GM19328 (cell line): ENCODE data around the gene CYB5R3.
"Not testable (repeated sequence)": the region's sequence is repeated elsewhere in the genome, so short reads cannot be mapped to it uniquely, and the experiment has no call there.

Experiments used
- ATAC-seq: cut with Tn5 transposase; IDR thresholded peaks from one replicate; pipeline ENCODE4 v1.9.1; 2021; ENCODE audit warnings: mild to moderate bottlenecking, moderate library complexity; ENCODE audit not compliant: unreplicated experiment

CYB5R3 gene

GRCh38 chr22:42608136-42608822, 40.9 kb downstream of the CYB5R3 start:
- no peak for ATAC-seq

- not testable (repeated sequence) for ATAC-seq
Measured at GRCh38 chr22:42607641-42608040, 41.6 kb downstream of the CYB5R3 start.

- no peak for ATAC-seq
Measured at GRCh38 chr22:42604403-42604802, 44.8 kb downstream of the CYB5R3 start.

GRCh38 chr22:42603427-42603826, 45.8 kb downstream of the CYB5R3 start:
- no peak for ATAC-seq

GRCh38 chr22:42602470-42602869, 46.7 kb downstream of the CYB5R3 start:
- ATAC-seq, result no peak

DNA sequence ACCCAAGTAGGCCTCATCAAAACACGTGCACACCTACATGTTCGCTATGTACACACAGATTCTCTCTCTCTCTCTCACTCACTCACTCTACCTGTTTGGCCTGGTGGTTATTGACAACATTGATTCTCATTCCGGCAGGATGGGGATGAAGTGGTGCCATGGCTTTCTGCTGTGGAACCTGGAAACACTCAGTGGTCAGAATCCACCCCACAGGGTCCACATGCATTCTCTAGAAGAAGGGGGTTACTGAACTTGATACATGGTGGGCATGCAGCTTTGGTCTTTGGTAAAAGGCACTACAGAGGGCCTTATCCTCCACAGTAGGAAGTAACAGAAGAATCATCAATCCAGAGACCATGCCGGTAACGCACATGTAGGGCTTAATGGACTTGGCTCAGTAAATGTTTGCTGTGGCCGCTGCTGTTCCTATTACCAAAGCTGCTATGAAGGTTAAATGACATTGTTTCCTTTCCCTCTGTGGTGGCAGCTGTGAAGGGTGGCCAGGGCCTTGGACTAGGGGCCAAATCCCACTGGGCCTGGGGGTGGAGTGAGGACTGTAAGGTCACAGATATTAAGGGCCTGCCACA, 47.2 kb downstream of the CYB5R3 start:
- no peak for ATAC-seq

GRCh38 chr22:42596863-42597530, 52.2 kb downstream of the CYB5R3 start:
- no peak for ATAC-seq

GRCh38 chr22:42596336-42596735, 52.9 kb downstream of the CYB5R3 start:
- ATAC-seq, result no peak

DNA sequence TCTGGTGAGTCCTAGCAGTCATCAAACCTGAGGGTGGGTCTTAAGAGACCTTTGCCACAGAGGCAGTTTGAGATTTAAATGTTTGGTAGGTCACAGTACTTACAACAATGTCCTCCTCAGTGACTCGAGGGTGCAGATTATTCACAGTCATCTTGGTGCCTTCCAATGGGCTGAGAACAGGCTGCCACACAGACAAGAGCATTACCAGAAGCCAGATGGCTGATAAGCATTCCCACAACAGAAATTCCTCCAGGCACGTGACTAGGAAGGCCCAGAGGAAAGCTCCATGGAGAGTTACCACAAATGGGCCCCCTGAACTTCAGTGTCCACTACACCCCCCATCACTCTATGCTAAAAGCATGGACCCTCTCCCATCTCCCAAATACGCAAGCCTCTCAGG, 53.8 kb downstream of the CYB5R3 start:
- no peak for ATAC-seq

- ATAC-seq, result no peak
Measured at GRCh38 chr22:42591987-42592386, 57.2 kb downstream of the CYB5R3 start.

- ATAC-seq, result no peak
Measured at GRCh38 chr22:42587588-42588175, 61.5 kb downstream of the CYB5R3 start.

DNA sequence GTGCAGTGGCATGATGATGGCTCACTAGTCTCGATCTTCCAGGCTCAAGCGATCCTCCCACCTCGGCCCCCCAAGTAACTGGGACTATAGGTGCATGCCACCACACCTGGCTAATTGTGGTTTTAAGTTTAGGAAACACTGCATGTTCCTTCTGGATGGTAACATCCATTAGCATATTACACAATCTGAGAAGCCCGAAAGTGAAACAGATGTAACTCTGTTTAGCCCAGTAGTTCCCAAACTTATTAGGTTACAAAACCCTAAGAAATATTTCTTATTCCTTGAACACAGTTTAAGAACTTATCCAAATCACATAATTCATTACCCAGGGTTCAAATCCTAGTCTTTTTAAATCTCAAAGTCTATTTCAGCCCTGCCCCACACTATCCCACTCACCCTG, 62.8 kb downstream of the CYB5R3 start:
- no peak for ATAC-seq

DNA sequence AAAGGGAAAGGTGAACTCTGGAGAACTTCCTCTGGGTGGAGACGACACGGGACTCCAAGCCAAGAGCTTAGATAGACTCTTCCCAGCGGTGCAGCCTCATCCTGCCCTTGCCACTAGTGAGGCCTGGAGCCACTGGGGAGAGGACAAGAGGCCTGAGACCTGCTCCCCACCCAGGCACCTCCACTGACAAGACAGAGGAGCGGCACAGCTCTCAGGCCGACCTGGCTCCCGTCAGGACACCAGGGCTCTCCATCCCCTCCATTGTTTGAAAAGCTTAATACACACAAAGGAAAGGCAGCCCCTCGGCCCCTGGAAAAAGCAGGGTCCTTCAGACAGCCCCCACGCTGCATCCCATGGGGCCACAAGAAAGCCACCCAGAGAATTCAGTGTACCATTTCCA, 64.1 kb downstream of the CYB5R3 start:
- no peak for ATAC-seq

DNA sequence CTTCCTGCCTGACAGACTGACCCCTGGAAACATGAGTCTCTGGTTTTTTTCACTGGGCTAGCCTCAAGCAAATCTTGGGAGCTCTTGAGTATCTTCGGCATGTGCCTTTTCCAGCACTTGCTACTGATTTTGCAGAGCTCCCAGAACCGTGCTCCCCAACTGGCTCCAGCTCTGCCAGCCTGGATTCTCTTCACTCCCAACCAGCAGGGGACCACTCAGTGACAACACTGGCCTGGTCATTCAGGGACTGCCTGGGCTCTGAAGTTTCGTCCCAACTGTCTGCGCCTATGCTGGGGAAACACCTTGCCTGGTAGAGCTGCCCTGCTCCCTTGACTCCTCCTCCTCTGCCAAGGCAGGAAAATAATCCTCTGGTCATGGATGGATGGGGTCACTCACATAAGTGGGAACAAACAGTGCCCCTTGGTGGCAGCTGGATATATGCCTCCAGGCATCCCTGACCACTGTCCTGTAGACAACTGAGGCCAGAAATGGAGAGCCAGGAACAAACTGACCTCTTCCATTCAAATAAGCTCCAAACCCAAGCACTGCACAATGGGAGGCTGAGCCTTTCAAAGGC, 64.7 kb downstream of the CYB5R3 start:
- no peak for ATAC-seq

GRCh38 chr22:42582987-42583386, 66.2 kb downstream of the CYB5R3 start:
- ATAC-seq, result no peak

DNA sequence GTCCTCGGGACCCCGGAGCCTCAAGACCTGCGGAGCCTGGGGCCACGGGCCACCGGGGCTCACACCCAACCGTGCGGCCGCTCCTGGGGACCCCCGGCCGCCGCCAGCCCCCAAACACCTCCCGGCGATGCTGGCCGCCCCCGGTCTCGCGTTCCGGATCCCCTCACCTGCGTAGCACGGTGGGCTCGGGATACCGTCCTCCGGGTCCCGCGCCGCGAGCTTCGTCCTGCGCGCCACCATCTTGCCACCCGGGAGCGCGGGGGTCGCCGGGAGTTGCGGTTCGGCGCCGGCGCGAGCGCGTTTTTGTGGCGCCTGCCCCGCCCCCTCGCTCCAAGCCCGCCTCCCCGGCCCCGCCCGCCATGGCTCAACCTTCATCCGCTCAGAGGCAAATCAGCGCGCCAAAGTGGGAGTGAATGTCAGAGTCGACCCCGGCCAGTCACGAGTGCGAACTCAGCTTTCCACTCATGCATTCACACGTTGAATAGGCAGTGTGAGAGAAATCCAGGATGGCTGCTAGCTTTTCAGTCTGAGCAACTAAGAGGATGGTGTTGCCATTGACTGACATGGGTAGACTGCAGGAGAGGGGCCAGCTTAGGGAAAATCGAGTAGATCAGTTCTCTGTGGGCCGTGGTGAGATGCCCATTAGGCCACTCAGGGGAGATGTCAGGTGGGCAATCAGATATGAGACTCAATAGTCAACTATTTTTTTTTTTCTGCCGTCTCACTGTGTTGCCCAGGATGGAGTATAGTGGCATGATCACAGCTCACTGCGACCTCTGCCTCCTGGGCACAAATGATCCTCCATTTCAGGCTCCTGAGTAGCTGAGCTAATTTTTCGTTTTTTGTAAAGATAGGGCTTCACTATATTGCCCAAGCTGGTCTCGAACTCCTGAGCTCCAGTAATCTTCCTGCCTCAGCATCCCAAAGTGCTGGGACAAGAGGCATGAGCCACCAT, 67.2 kb downstream of the CYB5R3 start:
- ATAC-seq, result no peak

- not testable (repeated sequence) for ATAC-seq
Measured at GRCh38 chr22:42581194-42581761, 67.9 kb downstream of the CYB5R3 start.

GRCh38 chr22:42580040-42580439, 69.2 kb downstream of the CYB5R3 start:
- not testable (repeated sequence) for ATAC-seq

- no peak for ATAC-seq
Measured at GRCh38 chr22:42577623-42578240, 71.5 kb downstream of the CYB5R3 start.

GRCh38 chr22:42577141-42577540, 72.1 kb downstream of the CYB5R3 start:
- ATAC-seq, result not testable (repeated sequence)
